Transverse colon (tissue), 4 donors: Measurements from ENCODE around the gene DIP2B. TPM values are rescaled to one million over a fixed set of nuclear protein-coding genes. Genes with fewer than 3 reads are reported as not detected.

Experiments used
- DNase-seq: peaks from one replicate; pipeline ENCODE4 v3.0.0-alpha.2; 2019
- H3K27ac ChIP-seq, 4 donors: fragments of 200-600 bp; sonication (generic); 2 replicates each; pipeline ENCODE4 v1.5.1; 2016 to 2018; ENCODE audit warnings: inconsistent platforms in 4 of 4
- H3K27me3 ChIP-seq: fragments of 200-600 bp; sonication (generic); 2 replicates; pipeline ENCODE4 v1.5.1; 2017; ENCODE audit warnings: inconsistent platforms
- H3K36me3 ChIP-seq, 4 donors: fragments of 200-600 bp; sonication (generic); 2 replicates each; pipeline ENCODE4 v1.5.1; 2017 to 2019; ENCODE audit warnings: inconsistent platforms in 4 of 4
- H3K4me1 ChIP-seq, 4 donors: fragments of 200-600 bp; sonication (generic); 2 replicates each; pipeline ENCODE4 v1.5.1; 2017 to 2020; ENCODE audit warnings: inconsistent platforms in 4 of 4
- H3K4me3 ChIP-seq, 4 donors: fragments of 200-600 bp; sonication (generic); 1 replicate in 1 of 4; 2 replicates in 3 of 4; pipeline versions ENCODE4 v1.5.1 to v1.6.1; 2017 to 2019; ENCODE audit warnings: inconsistent platforms in 4 of 4
- H3K9me3 ChIP-seq, 2 donors: fragments of 200-600 bp; sonication (generic); 2 replicates each; pipeline ENCODE4 v1.5.1; 2017 to 2019; ENCODE audit warnings: inconsistent platforms in 2 of 2
- CTCF ChIP-seq, 5 experiments: fragments of 200-600 bp in 3 of 5; fragments of 450-650 bp in 2 of 5; sonication (generic) in 3 of 5; IDR thresholded peaks; 1 replicate in 2 of 5; 2 replicates in 3 of 5; pipeline ENCODE4 v1.5.1; 2016 to 2017; ENCODE audit warnings: antibody characterized with exemption in 5 of 5, inconsistent platforms in 3 of 5, mild to moderate bottlenecking in 2 of 5, moderate library complexity in 1 of 5
- EP300 ChIP-seq: sonication (generic); formaldehyde crosslinking; IDR thresholded peaks from one replicate; pipeline ENCODE4 v1.6.1; 2017; ENCODE audit warnings: antibody characterized with exemption, low read depth
- POLR2A ChIP-seq: fragments of 450-650 bp; IDR thresholded peaks from one replicate; pipeline ENCODE4 v1.6.1; 2016; ENCODE audit warnings: antibody characterized with exemption, mild to moderate bottlenecking, moderate library complexity
- POLR2AphosphoS5 ChIP-seq, 3 donors: sonication (generic); formaldehyde crosslinking; IDR thresholded peaks; one replicate each; pipeline ENCODE4 v1.6.1; 2016; ENCODE audit warnings: antibody characterized with exemption in 3 of 3
- WGBS, 2 donors: methylation state at CpG; one replicate each; pipeline ENCODE4 v1.1.5; 2018; ENCODE audit warnings: low coverage in 1 of 2; 5-methylcytosine and 5-hydroxymethylcytosine counted together
- in situ Hi-C, 4 donors: fragments of 200-750 bp; cut with MboI; loops; one replicate each; pipeline versions ENCODE4 v1.15.0 to v1.15.1; 2017; ENCODE audit warnings: low sequenced_read_pairs in 3 of 4, low pct_ligation_motif_present in 1 of 4, low pct_unique_long_range_greater_than_20kb in 1 of 4
- intact Hi-C: fragments of 100-400 bp; cut with DNase I; formaldehyde crosslinking; loops from one replicate; pipeline ENCODE4 v1.15.1; 2023; ENCODE audit warnings: low total_unique reads
- total RNA-seq, 4 donors: library from RNA; depleted of rRNA; stranded (reverse); fragments of >200 nt; gene quantifications; one replicate each; pipeline ENCODE4 v1.1.0, GENCODE V29; 2016

The DIP2B gene
- total RNA-seq, 4 donors from 2014 or later = 40.0 to 129 (median 57.9) TPM

GRCh38 chr12:50661300-50662115 lies 156.7 kb downstream of the DIP2B start:
- no peak for DNase-seq
- no peak overlapping the region for H3K27ac ChIP-seq
- H3K27me3 ChIP-seq = no peaks in the 10 kb centered on the region
- intact Hi-C loops (no loop called here), in situ Hi-C loops (no loop called here)
- no peaks in the 10 kb centered on the region for H3K9me3 ChIP-seq
- no peak overlapping the region for H3K4me3 ChIP-seq
- WGBS, 2 donors = 77 to 78% methylated on average over 7 of the region's 7 CpGs
- no peak for TF ChIP-seq EP300
- TF ChIP-seq POLR2A = no peak
- no peak for TF ChIP-seq POLR2AphosphoS5 (IDR thresholded peaks at IDR 0.05)
- TF ChIP-seq CTCF (IDR thresholded peaks at IDR 0.05) = no peak
- peaks cover 0 to 7% (median 2%) of the 10 kb centered on the region in 4 donors for H3K36me3 ChIP-seq
- peaks cover 0 to 33% (median 12%) of the 10 kb centered on the region in 4 donors for H3K4me1 ChIP-seq

DNA sequence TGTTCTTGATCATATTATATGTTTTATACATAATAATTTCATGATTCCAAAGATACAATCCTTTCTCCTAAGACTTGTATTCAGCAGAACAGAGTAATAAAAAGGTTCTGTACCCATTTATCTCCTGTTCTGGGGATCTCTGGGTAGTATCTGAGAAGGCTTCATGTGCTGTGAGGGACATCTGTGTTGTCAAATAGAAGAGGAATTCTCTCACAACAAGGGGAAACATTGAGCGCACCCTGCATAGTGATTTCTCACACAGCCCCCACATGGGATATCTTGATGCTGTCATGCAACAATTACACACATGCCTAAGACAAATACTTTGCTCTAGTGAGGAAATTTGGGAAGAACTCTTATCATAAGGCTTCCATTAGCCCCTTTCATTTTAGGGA lies 157.3 kb downstream of the DIP2B start:
- peaks cover 0 to 7% (median 2%) of the 10 kb centered on the region in 4 donors for H3K36me3 ChIP-seq
- WGBS, 2 donors = 90% methylated on average over 1 of the region's 1 CpG; no CpG with 5 or more reads in 1 of the 2 donors
- in situ Hi-C loops (no loop called here), intact Hi-C loops (no loop called here)
- H3K27me3 ChIP-seq = no peaks in the 10 kb centered on the region
- no peak overlapping the region for H3K27ac ChIP-seq
- DNase-seq = no peak
- peaks cover 0 to 33% (median 12%) of the 10 kb centered on the region in 4 donors for H3K4me1 ChIP-seq
- H3K9me3 ChIP-seq = no peaks in the 10 kb centered on the region
- no peak for TF ChIP-seq EP300
- no peak for TF ChIP-seq POLR2A
- TF ChIP-seq CTCF (IDR thresholded peaks at IDR 0.05) = no peak
- TF ChIP-seq POLR2AphosphoS5 (IDR thresholded peaks at IDR 0.05) = no peak
- no peak overlapping the region for H3K4me3 ChIP-seq

DNA sequence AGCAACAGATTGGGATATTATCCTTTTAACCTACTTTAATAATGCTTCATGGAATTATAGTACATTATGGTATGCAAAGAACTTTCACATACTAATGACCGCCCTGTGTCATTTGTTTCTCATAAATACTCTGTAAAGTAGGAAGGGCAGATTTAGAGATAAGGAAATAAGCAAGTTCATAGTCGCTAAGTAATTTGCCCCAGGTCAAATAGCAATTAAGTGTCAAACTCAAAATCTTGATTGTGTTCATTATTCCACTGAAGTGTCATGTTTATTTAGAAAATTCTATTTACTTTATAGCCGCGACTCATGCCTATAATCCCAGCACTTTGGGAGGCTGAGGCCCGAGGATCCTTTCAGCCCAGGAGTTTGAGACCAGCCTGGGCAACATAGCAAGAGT lies 160.4 kb downstream of the DIP2B start:
- DNase-seq = no peak
- intact Hi-C loops = no loop called here
- Histone ChIP-seq H3K9me3 (no peaks in the 10 kb centered on the region), H3K27ac (no peak overlapping the region), H3K27me3 (no peaks in the 10 kb centered on the region), H3K4me1 (peaks cover 0 to 22% (median 10%) of the 10 kb centered on the region in 4 donors), H3K36me3 (peaks cover 0 to 6% (median 2%) of the 10 kb centered on the region in 4 donors), H3K4me3 (no peak overlapping the region)
- no peak for TF ChIP-seq POLR2A
- TF ChIP-seq CTCF (IDR thresholded peaks at IDR 0.05) = no peak
- TF ChIP-seq POLR2AphosphoS5 (IDR thresholded peaks at IDR 0.05) = no peak
- no peak for TF ChIP-seq EP300
- 63 to 73% methylated on average over 5 of the region's 5 CpGs for WGBS, 2 donors
- in situ Hi-C loops = no loop called here

- Histone ChIP-seq H3K36me3 (peaks cover 0 to 3% (median under 1%) of the 10 kb centered on the region in 4 donors), H3K4me3 (no peak overlapping the region), H3K27me3 (no peaks in the 10 kb centered on the region), H3K27ac (no peak overlapping the region), H3K4me1 (peaks cover 0 to 22% (median 9%) of the 10 kb centered on the region in 4 donors), H3K9me3 (no peaks in the 10 kb centered on the region)
- in situ Hi-C loops = no loop called here
- intact Hi-C loops = no loop called here
- WGBS, 2 donors = 38 to 42% methylated on average over 1 of the region's 1 CpG
- DNase-seq = no peak
- TF ChIP-seq POLR2A = no peak
- TF ChIP-seq POLR2AphosphoS5 (IDR thresholded peaks at IDR 0.05) = no peak
- TF ChIP-seq CTCF (IDR thresholded peaks at IDR 0.05) = no peak
- TF ChIP-seq EP300 = no peak
These were observed 160.8 kb downstream of the DIP2B start for GRCh38 chr12:50665609-50666008.
